ENCODE measurements around the gene SPEN. TPM values are rescaled to one million over a fixed set of nuclear protein-coding genes. Genes with fewer than 3 reads are reported as not detected.

Gene SPEN
- total and polyA plus RNA-seq, 2 of the 4 experiments (the other 2 are of a cell fraction), result 7.6 to 15.8 TPM

DNA sequence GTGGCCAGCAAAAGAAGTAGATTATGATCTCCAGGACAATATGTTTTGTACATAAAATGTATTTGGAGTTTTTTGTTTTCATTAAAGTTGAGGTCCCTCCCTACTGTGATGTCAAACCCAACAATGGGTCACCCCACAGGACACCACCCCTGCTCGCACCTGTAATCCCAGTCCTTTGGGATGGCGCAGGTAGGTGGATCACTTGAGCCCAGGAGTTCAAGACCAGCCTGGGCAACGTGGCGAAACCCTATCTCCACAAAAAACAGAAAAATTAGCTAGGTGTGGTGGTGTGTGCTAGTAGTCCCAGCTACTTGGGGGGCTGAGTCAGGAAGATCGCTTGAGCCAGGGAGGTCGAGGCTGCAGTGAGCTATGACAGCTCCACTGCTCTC is 119.4 kb downstream of the SPEN start:
- Histone ChIP-seq H2AFZ (replicated peaks; ENCODE audit: low read length, poor library complexity) (no peak overlapping the region), H2AK9ac (replicated peaks; ENCODE audit: low read depth, low read length, poor library complexity) (no peak overlapping the region), H3K18ac (ENCODE audit: low read depth, low read length) (no peak overlapping the region), H3K56ac (ENCODE audit: extremely low read depth, insufficient read depth, low read length) (no peak overlapping the region), H3K14ac (replicated peaks; ENCODE audit: low read depth, low read length) (no peak overlapping the region), H3K9me3 (ENCODE audit: control insufficient read depth, insufficient read depth, low read length) (no peaks in the 10 kb centered on the region), H4K5ac (ENCODE audit: low read depth, low read length) (no peak overlapping the region), H4K91ac (ENCODE audit: insufficient read depth, low read depth, low read length) (peak overlapping the region; percentile 15; the same call in 1 of the 2 replicates), H3K9ac (ENCODE audit: low read depth, low read length) (no peak overlapping the region), H3K23ac (ENCODE audit: low read depth, low read length) (peak overlapping the region; percentile 48; the same call in 1 of the 2 replicates), H4K20me1 (ENCODE audit: insufficient read depth, low read length) (peaks cover 15% of the 10 kb centered on the region; the same call in 1 of the 2 replicates), H2BK20ac (ENCODE audit: low read depth, low read length) (no peak overlapping the region), H3K36me3 (ENCODE audit: control insufficient read depth, insufficient read depth, low read length) (peaks cover 21% of the 10 kb centered on the region), H3K27ac (ENCODE audit: insufficient read depth, low read length) (peak overlapping the region; percentile 24; the same call in 1 of the 2 replicates), H3K79me1 (ENCODE audit: low read depth in 1 of 2, low read length in 2 of 2) (peaks cover 39 to 80% of the 10 kb centered on the region in 2 experiments), H2BK15ac (ENCODE audit: low read depth, low read length) (no peak overlapping the region), H3K4ac (ENCODE audit: low read depth, low read length) (no peak overlapping the region; the same call in 1 of the 2 replicates), H2AK5ac (ENCODE audit: low read depth, low read length) (peak overlapping the region; percentile 35; the same call in 1 of the 2 replicates), H2BK5ac (ENCODE audit: low read depth, low read length, poor library complexity, severe bottlenecking) (peak overlapping the region; percentile 3), H3K4me3 (ENCODE audit: insufficient read depth, low read depth, low read length) (no peak overlapping the region), H2BK120ac (ENCODE audit: low read depth, low read length) (no peak overlapping the region; the same call in 1 of the 2 replicates), H3K4me2 (ENCODE audit: low read depth, low read length) (no peak overlapping the region), H3K9me1 (ENCODE audit: insufficient read depth, low read length) (peaks cover 23% of the 10 kb centered on the region), H3K27me3 (ENCODE audit: control insufficient read depth, insufficient read depth, low read length) (no peaks in the 10 kb centered on the region), H3K4me1 (ENCODE audit: control insufficient read depth, insufficient read depth, low read length) (peaks cover 15% of the 10 kb centered on the region), H4K8ac (ENCODE audit: low read depth in 2 of 2, low read length in 2 of 2) (no peak overlapping the region; a peak in 1 of 4 replicates)
- in situ Hi-C loops (cut with MboI; ENCODE audit: low sequenced_read_pairs), result no loop called here
- intact Hi-C loops (cut with micrococcal nuclease), result no loop called here
- no CpG with 5 or more reads among the region's 6 CpGs for WGBS, 2 experiments (ENCODE audit: extremely low coverage in 2 of 2, insufficient read length in 1 of 2)
- no peak for TF ChIP-seq RFX5 (IDR thresholded peaks at IDR 0.05; ENCODE audit: low read depth, low read length)
- TF ChIP-seq, protein P1, sequence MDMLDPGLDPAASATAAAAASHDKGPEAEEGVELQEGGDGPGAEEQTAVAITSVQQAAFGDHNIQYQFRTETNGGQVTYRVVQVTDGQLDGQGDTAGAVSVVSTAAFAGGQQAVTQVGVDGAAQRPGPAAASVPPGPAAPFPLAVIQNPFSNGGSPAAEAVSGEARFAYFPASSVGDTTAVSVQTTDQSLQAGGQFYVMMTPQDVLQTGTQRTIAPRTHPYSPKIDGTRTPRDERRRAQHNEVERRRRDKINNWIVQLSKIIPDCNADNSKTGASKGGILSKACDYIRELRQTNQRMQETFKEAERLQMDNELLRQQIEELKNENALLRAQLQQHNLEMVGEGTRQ (IDR thresholded peaks at IDR 0.05; ENCODE audit: low read depth, low read length), result no peak
- TF ChIP-seq MAFK (IDR thresholded peaks at IDR 0.05; ENCODE audit: low read depth, low read length), result no peak
- TF ChIP-seq BHLHE40 (IDR thresholded peaks at IDR 0.05; ENCODE audit: low read depth, low read length), result no peak
- TF ChIP-seq RAD21 (IDR thresholded peaks at IDR 0.05; ENCODE audit: low read length), result no peak
- TF ChIP-seq FOS (IDR thresholded peaks at IDR 0.05; ENCODE audit: low read depth, low read length), result no peak
- no peak for TF ChIP-seq CHD1 (IDR thresholded peaks at IDR 0.05; ENCODE audit: low read depth, low read length)
- no peak for TF ChIP-seq CEBPB (IDR thresholded peaks at IDR 0.05; ENCODE audit: low read depth, low read length)
- DNase-seq (no peak), ATAC-seq (ENCODE audit: low read depth) (no peak)
- dilution Hi-C loops (cut with HindIII; ENCODE audit: low sequenced_read_pairs, unreplicated experiment), result no loop called here
- POLR2A ChIA-PET (ENCODE audit: unreplicated experiment), result no interaction called here
- CTCF ChIA-PET, result interaction anchor here (1.1 kb wide), 1 partner anchor 28 kb away, joined by 3 read pairs; no protein-coding TSS in a partner anchor
- BruUV-seq (replicated peaks), result no TSS peak
